COR-L47 (cell line): Measurements from ENCODE around the gene PCYT2.
A peak's percentile ranks its signal among the peaks of the same experiment; 100 is the strongest.
"Not testable (repeated sequence)": the region's sequence is repeated elsewhere in the genome, so short reads cannot be mapped to it uniquely, and the experiment has no call there.

Experiments used
- DNase-seq: peaks from one replicate; lab custom pipeline; 2025; lab: John Stamatoyannopoulos, UW

PCYT2 gene

GRCh38 chr17:81927152-81927652 lies 16.0 kb upstream of the PCYT2 start:
- no peak for DNase-seq

GRCh38 chr17:81926451-81927151 lies 15.4 kb upstream of the PCYT2 start:
- peak; percentile 64 for DNase-seq

- DNase-seq, result no peak
These were observed 14.8 kb upstream of the PCYT2 start for GRCh38 chr17:81925860-81926450.

GRCh38 chr17:81924557-81925532 lies 13.6 kb upstream of the PCYT2 start:
- DNase-seq, result no peak

GRCh38 chr17:81923302-81924260 lies 12.4 kb upstream of the PCYT2 start:
- no peak for DNase-seq

- no peak for DNase-seq
These were observed 11.5 kb upstream of the PCYT2 start for GRCh38 chr17:81922566-81923301.

- no peak for DNase-seq
These were observed 10.9 kb upstream of the PCYT2 start for GRCh38 chr17:81921996-81922565.

- no peak for DNase-seq
These were observed 10.3 kb upstream of the PCYT2 start for GRCh38 chr17:81921537-81921862.

- no peak for DNase-seq
These were observed 9.7 kb upstream of the PCYT2 start for GRCh38 chr17:81920612-81921536.

- no peak for DNase-seq
These were observed 7.8 kb upstream of the PCYT2 start for GRCh38 chr17:81918832-81919545.

GRCh38 chr17:81918333-81918669 lies 7.1 kb upstream of the PCYT2 start:
- not testable (repeated sequence) for DNase-seq

- DNase-seq, result peak; percentile 73
These were observed 6.5 kb upstream of the PCYT2 start, which contains the start of gene SIRT7 for GRCh38 chr17:81917565-81918332. Gene SIRT7 (minus strand): TSS chr17:81918176. CDS start chr17:81918131, 45 bp downstream.

GRCh38 chr17:81916234-81917001 lies 5.2 kb upstream of the PCYT2 start:
- DNase-seq, result no peak

- DNase-seq, result no peak
These were observed 4.1 kb upstream of the PCYT2 start for GRCh38 chr17:81915331-81915730.

- no peak for DNase-seq
These were observed 3.1 kb upstream of the PCYT2 start for GRCh38 chr17:81914103-81914850.

- DNase-seq, result no peak
These were observed 2.3 kb upstream of the PCYT2 start for GRCh38 chr17:81913394-81914102.
